H9 (cell line): Measurements from ENCODE around the gene BUB3. TPM values are rescaled to one million over a fixed set of nuclear protein-coding genes. Genes with fewer than 3 reads are reported as not detected.

Source experiments
- DNase-seq: peaks from one replicate; pipeline ENCODE4 v3.0.0-alpha.2; 2017
- H2AFZ ChIP-seq: one replicate; pipeline ENCODE4 v1.6.1; 2013; ENCODE audit warnings: mild to moderate bottlenecking, low read length, control low read depth, moderate library complexity
- H2AK5ac ChIP-seq: 2 replicates; pipeline ENCODE4 v1.6.1; 2013; ENCODE audit warnings: low read length, control low read depth, mixed read lengths; ENCODE audit not compliant: insufficient read length
- H2BK120ac ChIP-seq: one replicate; pipeline ENCODE4 v1.6.1; 2013; ENCODE audit warnings: low read depth, mild to moderate bottlenecking, low read length, control low read depth, inconsistent platforms; ENCODE audit not compliant: poor library complexity, severe bottlenecking
- H2BK12ac ChIP-seq: 2 replicates; pipeline ENCODE4 v1.6.1; 2013; ENCODE audit warnings: low read length, control low read depth, mixed read lengths, low read depth; ENCODE audit not compliant: insufficient read length
- H2BK15ac ChIP-seq: 2 replicates; pipeline ENCODE4 v1.6.1; 2013; ENCODE audit warnings: low read depth, low read length, control low read depth
- H2BK20ac ChIP-seq: one replicate; pipeline ENCODE4 v1.6.1; 2013; ENCODE audit warnings: low read depth, mild to moderate bottlenecking, low read length, control low read depth, inconsistent platforms; ENCODE audit not compliant: poor library complexity, severe bottlenecking
- H2BK5ac ChIP-seq: 2 replicates; pipeline ENCODE4 v1.6.1; 2013; ENCODE audit warnings: low read length, control low read depth, mixed read lengths; ENCODE audit not compliant: insufficient read length
- H3K14ac ChIP-seq: 2 replicates; pipeline ENCODE4 v1.6.1; 2013; ENCODE audit warnings: low read length, control low read depth; ENCODE audit not compliant: insufficient read depth
- H3K18ac ChIP-seq: 2 replicates; pipeline ENCODE4 v1.6.1; 2013; ENCODE audit warnings: low read depth, mild to moderate bottlenecking, mixed read lengths, low read length, control low read depth; ENCODE audit not compliant: insufficient read length
- H3K23ac ChIP-seq: 2 replicates; pipeline ENCODE4 v1.6.1; 2013; ENCODE audit warnings: low read length, control low read depth, mixed read lengths, low read depth; ENCODE audit not compliant: insufficient read length
- H3K23me2 ChIP-seq: 2 replicates; pipeline ENCODE4 v1.6.1; 2013; ENCODE audit warnings: low read depth, mild to moderate bottlenecking, mixed read lengths, low read length, control low read depth; ENCODE audit not compliant: insufficient read length, poor library complexity, severe bottlenecking
- H3K27ac ChIP-seq: 2 replicates; pipeline ENCODE4 v1.5.1; 2013; ENCODE audit warnings: low read length, control low read depth, mixed read lengths, low read depth; ENCODE audit not compliant: insufficient read length
- H3K27me3 ChIP-seq: 2 replicates; pipeline ENCODE4 v1.6.1; 2013; ENCODE audit warnings: low read length, control low read depth, inconsistent platforms; ENCODE audit not compliant: insufficient read depth
- H3K4ac ChIP-seq: 2 replicates; pipeline ENCODE4 v1.6.1; 2013; ENCODE audit warnings: low read depth, mild to moderate bottlenecking, control low read depth, inconsistent platforms, low read length, moderate library complexity
- H3K4me1 ChIP-seq: 2 replicates; pipeline ENCODE4 v1.6.1; 2013; ENCODE audit warnings: low read length, control low read depth, inconsistent platforms; ENCODE audit not compliant: insufficient read depth
- H3K4me2 ChIP-seq: 2 replicates; pipeline ENCODE4 v1.6.1; 2013; ENCODE audit warnings: low read length, control low read depth, mixed read lengths; ENCODE audit not compliant: insufficient read length, insufficient read depth
- H3K56ac ChIP-seq: 2 replicates; pipeline ENCODE4 v1.6.1; 2013; ENCODE audit warnings: low read depth, mild to moderate bottlenecking, mixed read lengths, low read length, control low read depth; ENCODE audit not compliant: insufficient read length
- H3K79me1 ChIP-seq: 2 replicates; pipeline ENCODE4 v1.6.1; 2013; ENCODE audit warnings: low read depth, mild to moderate bottlenecking, moderate library complexity, low read length, control low read depth, inconsistent platforms; ENCODE audit not compliant: insufficient read depth, poor library complexity, severe bottlenecking
- H3K79me2 ChIP-seq: 2 replicates; pipeline ENCODE4 v1.6.1; 2013; ENCODE audit warnings: low read length, control low read depth, inconsistent platforms; ENCODE audit not compliant: insufficient read depth
- H3K9ac ChIP-seq: 2 replicates; pipeline ENCODE4 v1.6.1; 2013; ENCODE audit warnings: low read length, control low read depth, mixed read lengths; ENCODE audit not compliant: insufficient read length; ENCODE audit errors: extremely low read depth
- H3K9me3 ChIP-seq: one replicate; pipeline ENCODE4 v1.6.1; 2013; ENCODE audit warnings: low read depth, low read length, inconsistent platforms; ENCODE audit not compliant: control insufficient read depth
- H3T11ph ChIP-seq: one replicate; pipeline ENCODE4 v1.6.1; 2013; ENCODE audit warnings: mild to moderate bottlenecking, low read length, control low read depth, inconsistent platforms
- H4K20me1 ChIP-seq: one replicate; pipeline ENCODE4 v1.6.1; 2013; ENCODE audit not compliant: control insufficient read depth, insufficient read length, insufficient read depth
- H4K5ac ChIP-seq: 2 replicates; pipeline ENCODE4 v1.6.1; 2013; ENCODE audit warnings: low read depth, mild to moderate bottlenecking, mixed read lengths, low read length, control low read depth; ENCODE audit not compliant: insufficient read length
- H4K8ac ChIP-seq: replicated peaks from 2 replicates; pipeline ENCODE4 v1.6.1; 2013; ENCODE audit warnings: low read length, control low read depth, mixed read lengths, low read depth; ENCODE audit not compliant: insufficient read length
- H4K91ac ChIP-seq: 2 replicates; pipeline ENCODE4 v1.6.1; 2013; ENCODE audit warnings: low read depth, mild to moderate bottlenecking, moderate library complexity, mixed read lengths, low read length, control low read depth; ENCODE audit not compliant: insufficient read length
- H3K27ac Mint-ChIP-seq, 3 experiments: 2 replicates in 2 of 3; 3 replicates in 1 of 3; pipeline ENCODE4 v1.8.0; 2020 to 2021; ENCODE audit warnings: mixed read lengths in 3 of 3, mild to moderate bottlenecking in 1 of 3, moderate library complexity in 1 of 3
- H3K27me3 Mint-ChIP-seq: 2 replicates; pipeline ENCODE4 v1.8.0; 2021; ENCODE audit warnings: low read depth, mild to moderate bottlenecking, moderate library complexity, mixed read lengths
- H3K36me3 Mint-ChIP-seq, 3 experiments: 2 replicates in 2 of 3; 3 replicates in 1 of 3; pipeline ENCODE4 v1.8.0; 2020 to 2021; ENCODE audit warnings: low read depth in 3 of 3, mixed read lengths in 3 of 3; ENCODE audit not compliant: insufficient read depth in 1 of 3
- H3K4me1 Mint-ChIP-seq, 2 experiments: 2 replicates each; pipeline ENCODE4 v1.8.0; 2020; ENCODE audit warnings: mixed read lengths in 2 of 2
- H3K4me3 Mint-ChIP-seq, 2 experiments: 2 replicates in 1 of 2; 3 replicates in 1 of 2; pipeline ENCODE4 v1.8.0; 2020 to 2021; ENCODE audit warnings: mild to moderate bottlenecking in 2 of 2, mixed read lengths in 2 of 2, moderate library complexity in 1 of 2
- H3K9me3 Mint-ChIP-seq, 2 experiments: 2 replicates in 1 of 2; 3 replicates in 1 of 2; pipeline ENCODE4 v1.8.0; 2020; ENCODE audit warnings: mild to moderate bottlenecking in 2 of 2, mixed read lengths in 2 of 2, moderate library complexity in 1 of 2
- WGBS: extraction: QIAGEN DNeasy Blood & Tissue Kit; methylation state at CpG from one replicate; pipeline ENCODE4 v1.1.7; 2013; ENCODE audit warnings: missing lambda C conversion rate, low lambda C conversion rate, mixed read lengths; ENCODE audit not compliant: insufficient read length; ENCODE audit errors: extremely low coverage; 5-methylcytosine and 5-hydroxymethylcytosine counted together
- total RNA-seq: library from RNA; stranded (reverse); gene quantifications from 2 replicates; pipeline ENCODE4 v1.2.1, GENCODE V29; 2021
- TF ChIP-seq, protein P1 (sequence below): fragments of 200-600 bp; sonication (generic); conservative IDR thresholded peaks from 3 replicates; pipeline ENCODE4 v1.8.0; 2021; ENCODE audit warnings: antibody characterized with exemption, mild to moderate bottlenecking

The BUB3 gene
- total RNA-seq, 1 experiment from 2014 or later = 200 TPM

DNA sequence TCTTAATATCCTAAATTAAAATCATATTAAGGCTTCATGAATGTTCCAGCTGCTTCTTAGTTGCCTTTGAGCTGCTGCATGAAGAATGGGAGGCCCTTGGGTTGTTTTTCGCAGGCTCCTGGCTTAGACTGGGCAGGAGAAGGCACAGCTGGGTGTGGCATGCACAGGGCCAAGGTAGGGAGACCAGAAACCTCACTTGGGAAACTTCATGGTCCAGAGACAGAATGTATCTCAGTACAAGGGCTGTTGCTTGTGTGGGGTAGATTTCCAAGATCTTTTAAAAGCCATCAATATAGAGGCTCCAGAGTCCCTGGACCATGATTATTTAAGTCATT lies 49.9 kb downstream of the BUB3 start:
- H3K4ac ChIP-seq = no peak overlapping the region
- H3K79me1 ChIP-seq = no peaks in the 10 kb centered on the region
- no peaks in the 10 kb centered on the region for H3K23me2 ChIP-seq
- H2BK15ac ChIP-seq = no peak overlapping the region
- H3T11ph ChIP-seq = no peak overlapping the region
- no peaks in the 10 kb centered on the region for H3K4me1 ChIP-seq
- H4K8ac ChIP-seq = no peak overlapping the region
- TF ChIP-seq, protein P1, sequence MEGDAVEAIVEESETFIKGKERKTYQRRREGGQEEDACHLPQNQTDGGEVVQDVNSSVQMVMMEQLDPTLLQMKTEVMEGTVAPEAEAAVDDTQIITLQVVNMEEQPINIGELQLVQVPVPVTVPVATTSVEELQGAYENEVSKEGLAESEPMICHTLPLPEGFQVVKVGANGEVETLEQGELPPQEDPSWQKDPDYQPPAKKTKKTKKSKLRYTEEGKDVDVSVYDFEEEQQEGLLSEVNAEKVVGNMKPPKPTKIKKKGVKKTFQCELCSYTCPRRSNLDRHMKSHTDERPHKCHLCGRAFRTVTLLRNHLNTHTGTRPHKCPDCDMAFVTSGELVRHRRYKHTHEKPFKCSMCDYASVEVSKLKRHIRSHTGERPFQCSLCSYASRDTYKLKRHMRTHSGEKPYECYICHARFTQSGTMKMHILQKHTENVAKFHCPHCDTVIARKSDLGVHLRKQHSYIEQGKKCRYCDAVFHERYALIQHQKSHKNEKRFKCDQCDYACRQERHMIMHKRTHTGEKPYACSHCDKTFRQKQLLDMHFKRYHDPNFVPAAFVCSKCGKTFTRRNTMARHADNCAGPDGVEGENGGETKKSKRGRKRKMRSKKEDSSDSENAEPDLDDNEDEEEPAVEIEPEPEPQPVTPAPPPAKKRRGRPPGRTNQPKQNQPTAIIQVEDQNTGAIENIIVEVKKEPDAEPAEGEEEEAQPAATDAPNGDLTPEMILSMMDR = no peak
- Mint-ChIP-seq H3K36me3 (peaks cover 0 to 11% (median 10%) of the 10 kb centered on the region in 3 experiments; a peak in 5 of 7 replicates), H3K4me3 (no peak overlapping the region), H3K27me3 (no peaks in the 10 kb centered on the region), H3K4me1 (peaks cover 12 to 16% of the 10 kb centered on the region in 2 experiments), H3K9me3 (peaks cover 8 to 9% of the 10 kb centered on the region in 2 experiments; a peak in 4 of 5 replicates), H3K27ac (no peak overlapping the region)
- H3K18ac ChIP-seq = no peak overlapping the region
- no peak overlapping the region for H2AK5ac ChIP-seq
- no peaks in the 10 kb centered on the region for H4K20me1 ChIP-seq
- H2BK20ac ChIP-seq = no peak overlapping the region
- WGBS = no CpG with 5 or more reads among the region's 1 CpG
- no peak overlapping the region for H2AFZ ChIP-seq
- H3K4me2 ChIP-seq = no peak overlapping the region
- no peak overlapping the region for H2BK5ac ChIP-seq
- no peak overlapping the region for H3K56ac ChIP-seq
- H3K27me3 ChIP-seq = no peaks in the 10 kb centered on the region
- H4K5ac ChIP-seq = no peak overlapping the region
- no peak overlapping the region for H3K14ac ChIP-seq
- no peak overlapping the region for H3K9ac ChIP-seq
- no peaks in the 10 kb centered on the region for H3K79me2 ChIP-seq
- no peaks in the 10 kb centered on the region for H3K9me3 ChIP-seq
- H3K27ac ChIP-seq = no peak overlapping the region
- no peak overlapping the region for H2BK120ac ChIP-seq
- H3K23ac ChIP-seq = no peak overlapping the region
- DNase-seq = no peak
- no peak overlapping the region for H4K91ac ChIP-seq
- no peak overlapping the region for H2BK12ac ChIP-seq
